Measurements from ENCODE around the gene GIMD1. TPM values are rescaled to one million over a fixed set of nuclear protein-coding genes. Genes with fewer than 3 reads are reported as not detected.
"Not testable (repeated sequence)": the region's sequence is repeated elsewhere in the genome, so short reads cannot be mapped to it uniquely, and the experiment has no call there.

The GIMD1 gene
- not detected for total RNA-seq

DNA sequence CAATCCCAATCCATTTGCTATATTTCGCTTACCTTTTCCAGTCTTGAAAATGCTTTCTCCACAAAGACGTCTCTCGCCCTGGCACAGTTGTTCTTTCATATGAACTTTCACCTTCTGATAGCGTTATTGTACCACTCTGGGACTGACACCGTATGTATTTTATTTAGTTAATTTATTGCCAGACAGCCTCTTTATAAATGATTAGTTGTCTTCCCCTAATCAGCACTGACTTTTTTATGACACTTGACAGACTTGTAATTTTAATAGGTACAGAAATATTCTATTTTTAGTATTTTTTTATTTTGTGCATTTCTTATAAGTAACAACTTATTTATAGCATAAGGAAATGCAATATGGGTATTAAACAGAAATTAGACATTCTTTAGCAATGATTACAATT is at the start of gene GIMD1:
Gene GIMD1, minus strand, starts transcription at position 101 of the 400 bp plus-strand sequence. CDS start 1,343 bp downstream, outside the sequence.
- DNase-seq: no peak

DNA sequence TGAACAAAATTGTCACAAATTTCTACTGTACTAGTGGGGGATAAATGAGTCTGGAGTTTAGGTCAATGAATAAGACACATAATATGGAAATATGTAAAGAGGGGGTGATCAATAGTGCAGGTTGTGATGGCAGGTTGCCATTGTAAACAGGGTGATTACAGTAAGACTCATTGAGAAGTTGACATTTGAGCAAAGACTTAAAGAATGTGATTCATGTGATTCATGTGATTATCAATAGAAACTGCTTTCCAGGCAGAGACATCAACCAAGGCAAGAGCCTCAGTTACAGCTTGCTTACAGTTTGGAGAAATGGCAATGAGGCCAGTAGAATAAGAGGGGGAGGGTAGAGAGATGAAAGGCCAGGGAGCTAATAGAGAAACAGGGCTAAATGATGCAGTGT is 45.8 kb upstream of the GIMD1 start:
- no peak for DNase-seq

GRCh38 chr4:106409901-106410889 is 41.6 kb upstream of the GIMD1 start:
- DNase-seq: no peak

DNA sequence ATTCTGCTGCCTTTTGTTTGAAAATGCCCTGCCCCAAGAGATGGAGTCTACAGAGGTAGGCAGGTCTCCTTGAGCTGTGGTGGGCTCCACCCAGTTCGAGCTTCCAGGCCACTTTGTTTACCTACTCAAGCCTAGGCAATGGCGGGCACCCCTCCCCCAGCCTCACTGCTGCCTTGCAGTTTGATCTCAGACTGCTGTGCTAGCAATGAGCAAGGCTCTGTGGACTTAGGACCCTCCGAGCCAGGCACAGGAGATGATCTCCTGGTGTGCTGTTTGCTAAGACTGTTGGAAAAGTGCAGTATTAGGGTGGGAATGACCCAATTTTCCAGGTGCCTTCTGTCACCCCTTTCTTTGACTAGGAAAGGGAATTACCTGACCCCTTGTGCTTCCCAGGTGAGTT is 39.4 kb upstream of the GIMD1 start:
- DNase-seq: not testable (repeated sequence)

- no peak for DNase-seq
Measured at GRCh38 chr4:106401157-106401556, 32.6 kb upstream of the GIMD1 start.

- not testable (repeated sequence) for DNase-seq
Measured at GRCh38 chr4:106398898-106399297, 30.3 kb upstream of the GIMD1 start.

- DNase-seq: no peak
Measured at GRCh38 chr4:106395582-106395981, 27.0 kb upstream of the GIMD1 start.

- DNase-seq: no peak
Measured at GRCh38 chr4:106385853-106386393, 17.3 kb upstream of the GIMD1 start.

- no peak for DNase-seq
Measured at GRCh38 chr4:106384878-106385277, 16.3 kb upstream of the GIMD1 start.

DNA sequence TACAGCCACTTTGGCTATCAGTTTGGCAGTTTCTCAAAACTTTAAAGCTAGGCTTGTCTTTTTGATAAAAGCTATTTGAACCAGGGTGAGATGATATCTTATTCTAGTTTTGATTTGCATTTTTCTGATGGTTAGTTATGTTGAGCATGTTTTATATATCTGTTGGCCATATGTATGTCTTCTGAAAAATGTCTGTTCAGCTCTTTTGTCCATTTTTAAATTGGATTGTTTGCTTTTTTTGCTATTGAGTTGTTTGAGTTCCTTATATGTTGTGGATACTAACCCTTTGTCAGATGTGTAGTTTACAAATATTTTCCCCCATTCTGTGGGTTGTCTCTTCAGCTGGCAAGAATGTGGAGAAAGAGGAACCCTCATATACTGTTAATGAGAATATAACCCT is 11.6 kb upstream of the GIMD1 start:
- DNase-seq: no peak

DNA sequence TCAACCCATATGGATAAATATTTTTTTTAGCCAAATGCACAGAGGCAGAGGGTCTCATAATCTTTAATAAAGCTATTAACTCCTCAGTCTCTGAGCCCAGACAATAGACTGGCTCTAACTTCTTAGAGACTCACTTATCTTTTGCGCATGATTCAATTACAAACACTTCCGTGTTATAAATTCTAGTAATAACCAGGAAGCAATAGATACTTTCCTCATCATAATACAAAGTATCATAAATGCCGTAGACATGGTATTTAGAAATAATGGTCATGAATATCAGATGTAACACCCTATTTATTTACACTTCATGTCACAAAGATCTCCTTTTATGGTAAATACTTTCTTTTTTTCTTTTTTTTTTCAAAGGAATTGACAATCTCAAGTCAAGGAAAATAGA is 4.4 kb upstream of the GIMD1 start:
- DNase-seq: no peak

DNA sequence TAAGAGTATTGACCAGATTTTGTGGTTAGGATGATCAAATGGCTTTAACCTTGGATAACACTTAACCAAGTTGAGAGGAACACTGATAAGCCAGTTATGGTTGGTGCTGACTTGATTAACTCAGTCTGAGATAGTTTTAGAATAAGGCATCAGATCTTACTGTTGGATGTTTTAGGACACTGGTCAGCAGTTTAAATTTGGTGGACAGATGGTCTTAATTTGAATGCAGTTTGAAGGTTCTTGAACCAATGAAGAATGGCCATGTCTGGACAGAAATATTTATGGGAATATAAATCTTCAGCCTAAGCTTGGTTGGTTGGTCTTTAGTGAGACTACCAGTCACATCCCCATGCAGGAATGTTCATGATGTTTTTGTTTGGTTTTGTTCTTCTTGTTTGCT is 2.6 kb upstream of the GIMD1 start:
- DNase-seq: no peak

GRCh38 chr4:106370214-106370613 is 1.6 kb upstream of the GIMD1 start:
- DNase-seq: no peak

DNA sequence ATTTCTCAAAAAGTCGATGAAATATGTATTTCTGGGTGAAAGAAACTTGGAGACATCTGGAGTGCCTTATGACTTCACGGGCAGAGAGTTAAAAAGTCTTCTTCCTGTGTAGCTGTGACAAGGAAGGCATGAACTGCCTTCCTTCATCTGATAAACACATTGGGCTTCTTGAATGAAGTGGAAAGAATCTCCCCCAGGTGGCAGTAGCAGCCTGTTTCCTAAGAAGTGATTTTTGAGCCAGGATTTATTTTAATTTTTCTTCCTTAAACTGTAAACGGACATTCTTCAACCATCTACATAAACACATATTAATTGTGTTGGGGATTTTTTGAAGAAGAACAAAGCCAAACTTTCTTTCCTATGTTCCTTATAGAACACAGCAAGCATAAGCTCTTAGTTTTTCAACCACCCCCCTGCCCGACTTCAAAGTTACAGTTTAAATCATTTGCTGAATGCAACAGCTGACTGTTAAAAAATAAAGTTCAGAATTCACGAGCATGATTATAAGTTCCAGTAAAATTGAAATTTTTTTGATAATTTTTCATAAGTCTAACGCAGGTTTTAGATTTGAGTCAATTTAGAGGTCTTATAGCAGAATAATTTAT is 980 bp upstream of the GIMD1 start:
- peak; percentile 91 for DNase-seq

DNA sequence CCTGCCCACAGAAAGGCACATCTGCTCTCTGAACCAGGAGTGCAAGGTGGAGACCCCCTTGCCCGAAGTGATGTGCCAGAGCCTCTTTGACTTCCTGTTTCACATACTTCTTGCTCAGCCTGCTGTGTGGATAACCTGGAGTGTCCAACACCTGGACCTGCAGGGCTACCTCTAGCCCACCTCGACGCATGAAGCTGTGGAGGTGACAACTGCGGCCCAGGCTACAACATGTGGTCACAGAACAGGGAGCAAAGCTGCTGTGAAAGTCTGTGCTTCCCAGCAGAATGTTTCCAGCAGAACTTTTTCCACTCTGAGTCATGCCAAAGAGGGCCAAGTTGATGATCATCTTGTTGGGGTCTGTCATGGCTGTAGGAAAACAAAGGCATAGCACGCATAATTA is 1.5 kb downstream of the GIMD1 start:
- DNase-seq: no peak

- no peak for DNase-seq
Measured at GRCh38 chr4:106366026-106366425, 2.6 kb downstream of the GIMD1 start.

GRCh38 chr4:106365613-106366012 is 3.0 kb downstream of the GIMD1 start:
- peak; percentile 71 for DNase-seq

DNA sequence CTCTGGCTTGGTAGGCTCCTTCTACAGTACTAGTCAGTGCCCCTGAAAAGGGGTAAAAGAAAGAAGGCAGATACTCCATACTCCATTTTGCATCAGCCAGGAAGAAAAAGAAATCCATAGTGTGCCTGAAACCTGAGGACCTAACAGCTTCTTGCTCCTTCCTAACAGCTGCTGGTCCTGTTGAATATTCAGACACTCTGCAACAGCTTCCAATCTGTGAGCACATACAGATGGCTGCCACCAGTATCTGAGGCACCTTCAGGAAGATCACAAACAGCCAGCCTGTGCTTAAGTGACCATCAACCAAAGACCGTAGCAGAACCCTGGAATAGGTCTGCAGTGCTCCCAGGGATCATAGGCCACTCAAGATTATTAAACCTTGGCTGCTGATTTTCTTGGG is 4.3 kb downstream of the GIMD1 start:
- no peak for DNase-seq

DNA sequence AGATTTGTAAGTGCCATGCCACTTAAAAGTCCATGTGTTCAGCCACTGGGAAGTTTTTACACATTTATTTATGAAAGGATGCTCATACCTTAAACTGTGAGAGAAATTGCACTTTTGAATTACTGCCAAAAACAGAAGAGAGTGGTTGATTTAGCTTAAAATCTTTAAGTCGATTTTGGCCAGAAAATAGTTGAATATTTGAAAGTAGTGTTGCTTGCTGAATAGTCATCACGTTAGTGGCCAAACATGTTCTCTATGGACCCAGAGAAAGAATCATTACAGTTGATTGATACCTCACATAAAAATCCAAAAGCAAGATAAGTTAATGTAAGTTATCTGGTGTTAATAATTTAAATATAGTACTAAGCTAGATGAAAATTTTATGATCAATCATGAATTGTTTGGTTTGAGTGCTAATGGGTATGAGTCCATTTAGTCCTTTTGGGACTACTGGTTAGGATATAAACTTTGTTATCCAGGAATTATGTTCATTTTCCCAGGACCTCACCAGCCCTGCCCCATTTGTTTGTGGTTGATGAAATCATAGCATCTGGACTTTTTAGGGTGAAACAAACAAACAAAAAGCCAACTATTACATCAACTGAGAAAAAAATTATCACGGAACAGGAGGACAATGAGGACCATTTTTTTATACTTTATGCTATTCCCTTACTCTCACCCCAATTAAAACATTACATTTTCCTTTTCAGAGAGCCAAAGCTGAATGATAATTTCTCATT is 6.3 kb downstream of the GIMD1 start:
- peak; percentile 54 for DNase-seq

- DNase-seq: peak; percentile 23
Measured at GRCh38 chr4:106358899-106359298, 9.7 kb downstream of the GIMD1 start.

DNA sequence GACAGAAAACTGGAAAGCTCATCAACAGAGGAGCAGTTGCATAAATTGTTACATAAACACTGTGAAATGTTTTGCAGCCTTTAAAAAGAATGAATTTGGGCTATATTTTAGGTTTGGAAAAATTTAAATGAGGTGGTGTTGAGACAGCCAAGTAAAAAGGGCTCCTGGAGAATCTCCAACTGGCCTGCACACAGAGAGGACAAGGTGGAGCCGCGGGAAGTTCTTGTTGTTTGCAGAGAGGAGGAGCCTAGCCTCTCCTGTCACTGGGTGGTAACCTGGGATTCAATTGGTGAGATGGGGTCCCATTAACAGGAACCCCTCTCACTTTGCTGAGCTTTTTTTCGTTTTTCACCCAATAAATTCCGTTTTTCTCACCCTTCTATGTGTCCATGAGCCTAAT is 13.4 kb downstream of the GIMD1 start:
- no peak for DNase-seq

DNA sequence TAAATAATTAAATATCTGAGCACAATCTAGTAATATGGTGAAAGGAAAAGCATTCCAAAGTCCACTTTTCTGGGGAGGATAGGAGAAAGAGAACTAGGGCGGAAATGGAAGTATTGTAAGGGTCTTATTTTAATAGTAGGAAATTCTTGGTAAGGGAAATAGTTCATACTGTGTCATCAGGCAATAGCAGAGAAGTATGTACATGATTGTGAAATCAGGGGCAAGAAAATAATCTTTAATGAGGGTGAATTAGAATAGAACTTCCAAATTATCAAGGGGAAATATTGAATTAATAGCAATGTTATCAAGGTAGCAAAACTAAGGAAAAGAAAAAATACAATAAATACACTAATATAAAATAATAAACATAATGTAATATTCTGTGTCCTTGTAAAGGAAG is 14.8 kb downstream of the GIMD1 start:
- DNase-seq: no peak

- DNase-seq: no peak
Measured at GRCh38 chr4:106351016-106351415, 17.6 kb downstream of the GIMD1 start.
